Psoas muscle (tissue), 8 donors: Measurements from ENCODE around the gene CDK5RAP2. TPM values are rescaled to one million over a fixed set of nuclear protein-coding genes. Genes with fewer than 3 reads are reported as not detected.
"Not testable (repeated sequence)": the region's sequence is repeated elsewhere in the genome, so short reads cannot be mapped to it uniquely, and the experiment has no call there.

ENCODE experiments used
- ATAC-seq, 4 donors: fragments of 200-7000 bp; cut with Tn5 transposase; one replicate each; pipeline ENCODE4 v1.9.1; 2020; ENCODE audit warnings: moderate library complexity in 3 of 4, mild to moderate bottlenecking in 2 of 4
- DNase-seq, 2 donors: peaks; one replicate each; pipeline ENCODE4 v3.0.0-alpha.2; 2020
- H3K27ac ChIP-seq: fragments of 200-600 bp; one replicate; pipeline ENCODE4 v1.8.0; 2022
- H3K27me3 ChIP-seq, 3 donors: fragments of 200-600 bp in 1 of 3; one replicate each; pipeline versions ENCODE4 v1.6.1 to v1.8.0; 2013 to 2022; ENCODE audit warnings: low read length in 2 of 3, mild to moderate bottlenecking in 2 of 3, moderate library complexity in 1 of 3; ENCODE audit not compliant: insufficient read depth in 3 of 3
- H3K36me3 ChIP-seq, 2 donors: fragments of 200-600 bp in 1 of 2; one replicate each; pipeline versions ENCODE4 v1.6.1 to v1.8.0; 2013 to 2022; ENCODE audit warnings: low read depth in 1 of 2, mild to moderate bottlenecking in 1 of 2, moderate library complexity in 1 of 2; ENCODE audit not compliant: insufficient read depth in 1 of 2
- H3K4me1 ChIP-seq: fragments of 200-600 bp; one replicate; pipeline ENCODE4 v1.8.0; 2022
- H3K4me3 ChIP-seq: fragments of 200-600 bp; one replicate; pipeline ENCODE4 v1.8.0; 2022; ENCODE audit warnings: mild to moderate bottlenecking
- H3K9me3 ChIP-seq: fragments of 200-600 bp; one replicate; pipeline ENCODE4 v1.8.0; 2022
- CTCF ChIP-seq: fragments of 200-600 bp; IDR thresholded peaks from one replicate; pipeline ENCODE4 v1.8.0; 2022; ENCODE audit warnings: antibody characterized with exemption
- WGBS, 3 donors: extraction: QIAGEN DNeasy Blood & Tissue Kit; methylation state at CpG; one replicate each; pipeline versions ENCODE4 v1.1.6 to v1.1.7; 2013; 5-methylcytosine and 5-hydroxymethylcytosine counted together
- intact Hi-C, 2 donors: fragments of 100-400 bp; cut with DNase I; formaldehyde crosslinking; loops; one replicate each; pipeline versions ENCODE4 v1.11.0 to v1.14.2; 2022
- polyA plus RNA-seq, 3 donors: library from polyadenylated mRNA; stranded (reverse); fragments of 200-250 nt; gene quantifications; one replicate each; pipeline ENCODE4 v1.2.3, GENCODE V29; 2013
- total RNA-seq, 4 donors: library from RNA; stranded (reverse); fragmentation: NEBNext Ultra II Directional in 2 of 4; extraction: Animal tissue kit (Norgen Biotek cat#: 25700) in 2 of 4; gene quantifications; one replicate each; pipeline versions ENCODE4 v1.2.1 to v1.2.4, GENCODE V29; 2021 to 2023
- donor health status: healthy with polysubstance abuse.
- donor health status: DM: no; HTN: no; CAD: no; lungs with moderate emphysema.
- donor health status: Bipolar disorder and iron deficiency.
- donor health status: healthy.
- donor health status: DM: yes; HTN: yes; CAD: no.
- donor health status: DM: no; HTN: no; CAD: no.
- donor health status: DM: no; HTN: no; CAD: no.
- donor health status: DM: yes; HTN: yes; CAD: no.

Gene CDK5RAP2
- total and polyA plus RNA-seq, 7 donors: 26.0 to 95.1 (median 60.3) TPM

GRCh38 chr9:120522032-120522431 lies 57.9 kb downstream of the CDK5RAP2 start:
- no peak for DNase-seq
- Histone ChIP-seq H3K4me3 (no peak overlapping the region), H3K4me1 (peaks cover 8% of the 10 kb centered on the region), H3K36me3 (peaks cover 21 to 81% of the 10 kb centered on the region in 2 donors), H3K27ac (no peak overlapping the region), H3K27me3 (no peaks in the 10 kb centered on the region), H3K9me3 (no peaks in the 10 kb centered on the region)
- ATAC-seq: no peak
- TF ChIP-seq CTCF: no peak
- intact Hi-C loops: no loop called here

GRCh38 chr9:120521101-120521500 lies 58.9 kb downstream of the CDK5RAP2 start:
- no peak overlapping the region for H3K27ac ChIP-seq
- no peak for ATAC-seq
- H3K4me3 ChIP-seq: no peak overlapping the region
- intact Hi-C loops: no loop called here
- H3K36me3 ChIP-seq: peaks cover 21 to 79% of the 10 kb centered on the region in 2 donors
- WGBS, 3 donors: 81 to 93% (median 83%) methylated on average over 2 of the region's 2 CpGs
- H3K27me3 ChIP-seq: no peaks in the 10 kb centered on the region
- peaks cover 8% of the 10 kb centered on the region for H3K4me1 ChIP-seq
- TF ChIP-seq CTCF: no peak
- DNase-seq: no peak
- no peaks in the 10 kb centered on the region for H3K9me3 ChIP-seq

- peaks cover 11 to 53% of the 10 kb centered on the region in 2 donors for H3K36me3 ChIP-seq
- H3K9me3 ChIP-seq: not testable (repeated sequence)
- WGBS, 3 donors: 97 to 100% (median 98%) methylated on average over 4 of the region's 4 CpGs
These were observed 64.0 kb downstream of the CDK5RAP2 start for GRCh38 chr9:120515996-120516395.

GRCh38 chr9:120515481-120515880 lies 64.5 kb downstream of the CDK5RAP2 start:
- ATAC-seq, DNase-seq, H3K27me3 ChIP-seq, H3K4me1 ChIP-seq, intact Hi-C loops, H3K9me3 ChIP-seq, H3K4me3 ChIP-seq, H3K27ac ChIP-seq: not testable (repeated sequence)
- WGBS, 3 donors: 86 to 100% (median 94%) methylated on average over 3 of the region's 3 CpGs
- peaks cover 11 to 53% of the 10 kb centered on the region in 2 donors for H3K36me3 ChIP-seq

More at GRCh38 chr9:120515996-120516395, 64.0 kb downstream of the CDK5RAP2 start:
- H3K4me3 ChIP-seq, H3K27me3 ChIP-seq, intact Hi-C loops, DNase-seq, H3K4me1 ChIP-seq, H3K27ac ChIP-seq, ATAC-seq: not testable (repeated sequence)

GRCh38 chr9:120514405-120514804 lies 65.6 kb downstream of the CDK5RAP2 start:
- H3K27ac ChIP-seq: no peak overlapping the region
- intact Hi-C loops: no loop called here
- DNase-seq (no peak), ATAC-seq (peak; percentile 13 to 64 (median 47))
- no peaks in the 10 kb centered on the region for H3K27me3 ChIP-seq
- H3K4me1 ChIP-seq: peaks cover 3% of the 10 kb centered on the region
- H3K36me3 ChIP-seq: peaks cover 11 to 45% of the 10 kb centered on the region in 2 donors
- no peak overlapping the region for H3K4me3 ChIP-seq
- 28 to 49% (median 32%) methylated on average over 4 of the region's 4 CpGs for WGBS, 3 donors
- no peak for TF ChIP-seq CTCF
- no peaks in the 10 kb centered on the region for H3K9me3 ChIP-seq

GRCh38 chr9:120513825-120514396 lies 66.1 kb downstream of the CDK5RAP2 start:
- Histone ChIP-seq H3K36me3 (peaks cover 11 to 41% of the 10 kb centered on the region in 2 donors), H3K27me3 (no peaks in the 10 kb centered on the region), H3K27ac (no peak overlapping the region), H3K4me1 (peaks cover 3% of the 10 kb centered on the region), H3K9me3 (no peaks in the 10 kb centered on the region), H3K4me3 (no peak overlapping the region)
- no peak for TF ChIP-seq CTCF
- WGBS, 3 donors: 29 to 65% (median 41%) methylated on average over 4 of the region's 4 CpGs
- DNase-seq (no peak), ATAC-seq (peak; percentile 32 to 72 (median 66))
- intact Hi-C loops: no loop called here
